Adrenal gland (tissue), 12 donors: ENCODE data around the gene IQSEC1. TPM values are rescaled to one million over a fixed set of nuclear protein-coding genes. Genes with fewer than 3 reads are reported as not detected.

Experiments
- DNase-seq, 7 donors: peaks; one replicate each; pipeline ENCODE4 v3.0.0-alpha.2; 2019 to 2020
- H3K27ac ChIP-seq, 5 donors: fragments of 200-600 bp; sonication (generic) in 4 of 5; 1 replicate in 3 of 5; 2 replicates in 2 of 5; pipeline versions ENCODE4 v1.5.1 to v1.8.0; 2016 to 2020; ENCODE audit warnings: mild to moderate bottlenecking in 1 of 5
- H3K27me3 ChIP-seq: fragments of 200-600 bp; 2 replicates; pipeline ENCODE4 v1.8.0; 2021
- H3K36me3 ChIP-seq, 2 donors: fragments of 200-600 bp; replicated peaks in 1 of 2; 1 replicate in 1 of 2; 2 replicates in 1 of 2; pipeline versions ENCODE4 v1.5.1 to v1.8.0; 2018 to 2022
- H3K4me1 ChIP-seq, 2 donors: fragments of 200-600 bp; replicated peaks in 1 of 2; 1 replicate in 1 of 2; 2 replicates in 1 of 2; pipeline versions ENCODE4 v1.5.1 to v1.8.0; 2018 to 2021
- H3K4me3 ChIP-seq, 4 donors: fragments of 200-600 bp; sonication (generic) in 3 of 4; one replicate each; pipeline ENCODE4 v1.5.1; 2016 to 2018
- H3K9me3 ChIP-seq, 3 donors: fragments of 200-600 bp; sonication (generic) in 1 of 3; replicated peaks in 1 of 3; 1 replicate in 2 of 3; 2 replicates in 1 of 3; pipeline versions ENCODE4 v1.5.1 to v1.8.0; 2016 to 2021
- CTCF ChIP-seq, 6 experiments: fragments of 450-650 bp in 4 of 6; fragments of 200-600 bp in 2 of 6; sonication (generic) in 1 of 6; IDR thresholded peaks; 1 replicate in 5 of 6; 2 replicates in 1 of 6; pipeline versions ENCODE4 v1.5.1 to v1.8.0; 2016 to 2021; ENCODE audit warnings: antibody characterized with exemption in 6 of 6, mild to moderate bottlenecking in 2 of 6, moderate library complexity in 1 of 6
- POLR2A ChIP-seq, 2 donors: fragments of 450-650 bp; IDR thresholded peaks; one replicate each; pipeline ENCODE4 v1.6.1; 2017; ENCODE audit warnings: antibody characterized with exemption in 2 of 2, mild to moderate bottlenecking in 2 of 2, moderate library complexity in 1 of 2
- WGBS, 4 donors: extraction: QIAGEN DNeasy Blood & Tissue Kit in 2 of 4; methylation state at CpG; one replicate each; pipeline versions ENCODE4 v1.1.5 to v1.1.7; 2013 to 2017; 5-methylcytosine and 5-hydroxymethylcytosine counted together
- intact Hi-C, 2 donors: fragments of 100-400 bp; cut with DNase I; formaldehyde crosslinking; loops; one replicate each; pipeline versions ENCODE4 v1.14.1 to v1.15.0; 2022 to 2023
- polyA plus RNA-seq, 3 donors: library from polyadenylated mRNA; stranded (reverse); fragments of 200-250 nt in 2 of 3; fragments of 350-450 nt in 1 of 3; fragmentation: Illumina TruSeq in 1 of 3; extraction: RNeasy Lipid Tissue Mini Kit (QIAGEN cat#74804) in 1 of 3; gene quantifications; one replicate each; pipeline ENCODE4 v1.2.3, GENCODE V29; 2013 to 2014
- total RNA-seq, 9 donors: library from RNA; depleted of rRNA in 4 of 9; stranded (reverse); fragments of >200 nt in 4 of 9; fragments of 120-200 nt in 1 of 9; fragmentation: NEBNext Ultra II Directional in 1 of 9; extraction: Animal tissue kit (Norgen Biotek cat#: 25700) in 1 of 9; gene quantifications; one replicate each; pipeline versions ENCODE4 v1.1.0 to v1.2.4, GENCODE V29; 2013 to 2023
- donor health status: healthy with polysubstance abuse.
- donor health status: Bipolar disorder and iron deficiency.
- donor health status: DM: yes; HTN: yes; CAD: no.
- donor health status: DM: no; HTN: no; CAD: no.
- donor health status: DM: no; HTN: no; CAD: no.
- donor health status: DM: yes; HTN: yes; CAD: no.

The IQSEC1 gene
- total and polyA plus RNA-seq, 12 donors: 24.4 to 133 (median 94.2) TPM

- no peak overlapping the region for H3K4me3 ChIP-seq
- H3K27ac ChIP-seq: peak overlapping the region in 4 of 5 donors; percentile 63 to 85 (median 74)
- DNase-seq: peak; percentile 78 to 96 (median 95)
- H3K9me3 ChIP-seq: no peaks in the 10 kb centered on the region
- peaks cover 15 to 34% of the 10 kb centered on the region in 2 donors for H3K4me1 ChIP-seq
- intact Hi-C loops: loop anchor here in 1 of 2 donors (10.0 kb wide), 1 partner anchor 50 kb away; no protein-coding TSS in a partner anchor
- H3K36me3 ChIP-seq: peaks cover 0 to 49% of the 10 kb centered on the region in 2 donors
- WGBS, 4 donors: 8 to 26% (median 23%) methylated on average over 4 to 8 of the region's 8 CpGs
- H3K27me3 ChIP-seq: no peaks in the 10 kb centered on the region
- no peak for TF ChIP-seq CTCF (IDR thresholded peaks at IDR 0.05)
- no peak for TF ChIP-seq POLR2A (IDR thresholded peaks at IDR 0.05)
Measured at GRCh38 chr3:12934431-12934830, 138.8 kb downstream of the IQSEC1 start.

GRCh38 chr3:12933901-12934300 is 139.3 kb downstream of the IQSEC1 start:
- peak overlapping the region in 4 of 5 donors; percentile 29 to 85 (median 64) for H3K27ac ChIP-seq
- H3K4me3 ChIP-seq: no peak overlapping the region
- H3K4me1 ChIP-seq: peaks cover 15 to 34% of the 10 kb centered on the region in 2 donors
- DNase-seq: no peak
- H3K27me3 ChIP-seq: no peaks in the 10 kb centered on the region
- no peak for TF ChIP-seq POLR2A (IDR thresholded peaks at IDR 0.05)
- no peak for TF ChIP-seq CTCF (IDR thresholded peaks at IDR 0.05)
- no peaks in the 10 kb centered on the region for H3K9me3 ChIP-seq
- intact Hi-C loops: loop anchor here in 1 of 2 donors (10.0 kb wide), 1 partner anchor 51 kb away; no protein-coding TSS in a partner anchor
- peaks cover 0 to 44% of the 10 kb centered on the region in 2 donors for H3K36me3 ChIP-seq
- 81 to 91% (median 83%) methylated on average over 6 to 7 of the region's 7 CpGs; no CpG with 5 or more reads in 1 of the 4 donors for WGBS, 4 donors

- peaks cover 0 to 37% of the 10 kb centered on the region in 2 donors for H3K36me3 ChIP-seq
- intact Hi-C loops: loop anchor here in 1 of 2 donors (10.0 kb wide), 1 partner anchor 52 kb away; no protein-coding TSS in a partner anchor
- H3K9me3 ChIP-seq: no peaks in the 10 kb centered on the region
- peaks cover 15 to 30% of the 10 kb centered on the region in 2 donors for H3K4me1 ChIP-seq
- TF ChIP-seq CTCF (IDR thresholded peaks at IDR 0.05) (no peak), POLR2A (IDR thresholded peaks at IDR 0.05) (no peak)
- no peak for DNase-seq
- 65 to 86% (median 77%) methylated on average over 11 to 13 of the region's 13 CpGs for WGBS, 4 donors
- peak overlapping the region in 3 of 5 donors; percentile 12 to 47 (median 35) for H3K27ac ChIP-seq
- no peaks in the 10 kb centered on the region for H3K27me3 ChIP-seq
- no peak overlapping the region for H3K4me3 ChIP-seq
Measured at GRCh38 chr3:12932754-12933153, 140.5 kb downstream of the IQSEC1 start.

- Histone ChIP-seq H3K27ac (peak overlapping the region in 1 of 5 donors; percentile 47), H3K4me3 (no peak overlapping the region), H3K36me3 (peaks cover 0 to 37% of the 10 kb centered on the region in 2 donors), H3K4me1 (peaks cover 15 to 30% of the 10 kb centered on the region in 2 donors), H3K27me3 (no peaks in the 10 kb centered on the region), H3K9me3 (no peaks in the 10 kb centered on the region)
- no peak for DNase-seq
- WGBS, 4 donors: 78 to 93% (median 84%) methylated on average over 9 to 10 of the region's 10 CpGs
- TF ChIP-seq CTCF (IDR thresholded peaks at IDR 0.05): no peak
- no peak for TF ChIP-seq POLR2A (IDR thresholded peaks at IDR 0.05)
- intact Hi-C loops: loop anchor here in 1 of 2 donors (10.0 kb wide), 1 partner anchor 52 kb away; no protein-coding TSS in a partner anchor
Measured at GRCh38 chr3:12932347-12932746, 140.9 kb downstream of the IQSEC1 start.
